Panc1 (cell line): ENCODE measurements around the gene MAGEB3. TPM values are rescaled to one million over a fixed set of nuclear protein-coding genes. Genes with fewer than 3 reads are reported as not detected.

Source experiments
- ATAC-seq: fragments of 200-7000 bp; cut with Tn5 transposase; 2 replicates; pipeline ENCODE4 v1.9.1; 2020; ENCODE audit warnings: mild to moderate bottlenecking, moderate library complexity
- BruUV-seq: library from RNA; stranded (reverse); fragments of 400-500 nt; replicated peaks from 2 replicates; lab custom pipeline; 2021; lab: Mats Ljungman, UMichigan
- CTCF ChIA-PET: fragments of 300-600 bp; sonication (Branson Sonifier 250); formaldehyde crosslinking; loops from one replicate; lab custom pipeline; 2022; ENCODE audit warnings: antibody characterized with exemption; lab: Charles Lee
- POLR2A ChIA-PET: fragments of 300-600 bp; sonication (Branson Sonifier 250); formaldehyde crosslinking; loops from one replicate; lab custom pipeline; 2022; ENCODE audit warnings: antibody characterized with exemption; lab: Charles Lee
- DNase-seq: peaks from one replicate; pipeline ENCODE4 v3.0.0-alpha.2; 2010; ENCODE audit warnings: low read depth, low spot score
- H3K27ac ChIP-seq: 2 replicates; pipeline ENCODE4 v1.5.1; 2011; ENCODE audit warnings: mild to moderate bottlenecking, low read length, inconsistent platforms
- H3K27me3 ChIP-seq: fragments of 200-500 bp; sonication (Bioruptor generic); 2 replicates; pipeline ENCODE4 v1.6.0; 2014; ENCODE audit warnings: low read length, inconsistent platforms; ENCODE audit not compliant: control insufficient read depth, insufficient read depth
- H3K36me3 ChIP-seq: fragments of 200-500 bp; sonication (Bioruptor generic); 2 replicates; pipeline ENCODE4 v1.5.1; 2014; ENCODE audit warnings: inconsistent platforms, mild to moderate bottlenecking, low read length, moderate library complexity; ENCODE audit not compliant: control insufficient read depth, insufficient read depth
- H3K4me1 ChIP-seq: 2 replicates; pipeline ENCODE4 v1.5.1; 2011; ENCODE audit warnings: inconsistent platforms, mild to moderate bottlenecking, low read length, moderate library complexity; ENCODE audit not compliant: control insufficient read depth, insufficient read depth
- H3K4me3 ChIP-seq, 2 experiments: 2 replicates each; pipeline ENCODE4 v1.5.1; 2011 to 2012; ENCODE audit warnings: low read depth in 2 of 2, low read length in 2 of 2, mild to moderate bottlenecking in 2 of 2, inconsistent platforms in 1 of 2, moderate library complexity in 1 of 2
- H3K9me3 ChIP-seq: fragments of 200-500 bp; sonication (Bioruptor generic); 2 replicates; pipeline ENCODE4 v1.5.1; 2014; ENCODE audit warnings: low read depth, mild to moderate bottlenecking, inconsistent platforms, low read length, moderate library complexity; ENCODE audit not compliant: control insufficient read depth, insufficient read depth
- POLR2AphosphoS5 ChIP-seq: IDR thresholded peaks from 2 replicates; pipeline ENCODE4 v1.6.1; 2012; ENCODE audit warnings: mild to moderate bottlenecking, low read depth, low read length, moderate library complexity
- SIN3A ChIP-seq: IDR thresholded peaks from 2 replicates; pipeline ENCODE4 v1.6.1; 2012; ENCODE audit warnings: low read depth, mild to moderate bottlenecking, low read length, moderate library complexity, borderline replicate concordance; ENCODE audit not compliant: insufficient read depth
- TCF7L2 ChIP-seq: IDR thresholded peaks from 2 replicates; pipeline ENCODE4 v1.6.1; 2011; ENCODE audit warnings: mild to moderate bottlenecking, low read depth, low read length, inconsistent platforms
- in situ Hi-C: cut with HindIII; loops from 2 replicates; pipeline ENCODE4 v1.10.0; 2016; ENCODE audit warnings: low sequenced_read_pairs, low pct_unique_long_range_greater_than_20kb
- intact Hi-C: fragments of 100-400 bp; cut with micrococcal nuclease; formaldehyde crosslinking; loops from one replicate; pipeline ENCODE4 v1.10.0; 2022; ENCODE audit not compliant: unreplicated experiment
- total RNA-seq: library from RNA; stranded (reverse); gene quantifications from one replicate; pipeline ENCODE4 v1.2.1, GENCODE V29; 2021; ENCODE audit not compliant: unreplicated experiment
- TF ChIP-seq, protein P1 (sequence below), 2 experiments: IDR thresholded peaks; 2 replicates each; pipeline ENCODE4 v1.6.1; 2011 to 2012; ENCODE audit warnings: low read depth in 2 of 2, control low read depth in 1 of 2, low read length in 1 of 2, mild to moderate bottlenecking in 1 of 2, moderate library complexity in 1 of 2; ENCODE audit not compliant: insufficient read depth in 1 of 2
- TF ChIP-seq, protein P2 (sequence below): fragments of 450-650 bp; IDR thresholded peaks from 2 replicates; pipeline ENCODE4 v1.5.1; 2017; ENCODE audit warnings: mild to moderate bottlenecking

Gene MAGEB3
- total RNA-seq, 1 experiment from 2014 or later: not detected

DNA sequence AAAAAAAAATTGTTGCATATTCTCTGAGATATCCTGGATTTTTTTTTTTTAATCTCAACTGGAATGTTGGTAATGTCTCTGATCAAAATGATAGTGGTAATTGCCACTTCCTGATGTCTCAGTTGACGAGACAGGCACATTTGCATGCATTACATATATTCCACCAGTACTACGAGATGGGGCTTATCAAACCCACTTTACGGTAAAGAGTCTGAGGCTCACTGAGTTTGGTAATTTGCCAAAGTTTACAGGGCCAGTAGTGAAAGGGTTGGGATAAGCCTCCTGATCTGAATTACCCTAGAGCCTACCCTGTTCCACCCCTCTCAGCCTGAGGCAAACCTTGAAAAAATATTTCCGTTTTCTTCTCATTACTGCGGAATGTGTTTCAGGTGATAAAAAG lies 9.8 kb upstream of the MAGEB3 start:
- Histone ChIP-seq H3K4me1 (no peaks in the 10 kb centered on the region), H3K36me3 (no peaks in the 10 kb centered on the region), H3K27me3 (no peaks in the 10 kb centered on the region), H3K27ac (no peak overlapping the region), H3K4me3 (no peak overlapping the region), H3K9me3 (no peaks in the 10 kb centered on the region)
- ATAC-seq (no peak), DNase-seq (no peak)
- no TSS peak for BruUV-seq
- in situ Hi-C loops (no loop called here), intact Hi-C loops (no loop called here)
- ChIA-PET POLR2A (no interaction called here), CTCF (no interaction called here)
- TF ChIP-seq SIN3A: no peak
- TF ChIP-seq, protein P1, sequence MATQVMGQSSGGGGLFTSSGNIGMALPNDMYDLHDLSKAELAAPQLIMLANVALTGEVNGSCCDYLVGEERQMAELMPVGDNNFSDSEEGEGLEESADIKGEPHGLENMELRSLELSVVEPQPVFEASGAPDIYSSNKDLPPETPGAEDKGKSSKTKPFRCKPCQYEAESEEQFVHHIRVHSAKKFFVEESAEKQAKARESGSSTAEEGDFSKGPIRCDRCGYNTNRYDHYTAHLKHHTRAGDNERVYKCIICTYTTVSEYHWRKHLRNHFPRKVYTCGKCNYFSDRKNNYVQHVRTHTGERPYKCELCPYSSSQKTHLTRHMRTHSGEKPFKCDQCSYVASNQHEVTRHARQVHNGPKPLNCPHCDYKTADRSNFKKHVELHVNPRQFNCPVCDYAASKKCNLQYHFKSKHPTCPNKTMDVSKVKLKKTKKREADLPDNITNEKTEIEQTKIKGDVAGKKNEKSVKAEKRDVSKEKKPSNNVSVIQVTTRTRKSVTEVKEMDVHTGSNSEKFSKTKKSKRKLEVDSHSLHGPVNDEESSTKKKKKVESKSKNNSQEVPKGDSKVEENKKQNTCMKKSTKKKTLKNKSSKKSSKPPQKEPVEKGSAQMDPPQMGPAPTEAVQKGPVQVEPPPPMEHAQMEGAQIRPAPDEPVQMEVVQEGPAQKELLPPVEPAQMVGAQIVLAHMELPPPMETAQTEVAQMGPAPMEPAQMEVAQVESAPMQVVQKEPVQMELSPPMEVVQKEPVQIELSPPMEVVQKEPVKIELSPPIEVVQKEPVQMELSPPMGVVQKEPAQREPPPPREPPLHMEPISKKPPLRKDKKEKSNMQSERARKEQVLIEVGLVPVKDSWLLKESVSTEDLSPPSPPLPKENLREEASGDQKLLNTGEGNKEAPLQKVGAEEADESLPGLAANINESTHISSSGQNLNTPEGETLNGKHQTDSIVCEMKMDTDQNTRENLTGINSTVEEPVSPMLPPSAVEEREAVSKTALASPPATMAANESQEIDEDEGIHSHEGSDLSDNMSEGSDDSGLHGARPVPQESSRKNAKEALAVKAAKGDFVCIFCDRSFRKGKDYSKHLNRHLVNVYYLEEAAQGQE (IDR thresholded peaks at IDR 0.05; ENCODE audit: insufficient read depth in 1 of 2, low read depth in 2 of 2, low read length in 1 of 2): no peak
- TF ChIP-seq POLR2AphosphoS5: no peak
- no peak for TF ChIP-seq TCF7L2
- TF ChIP-seq, protein P2, sequence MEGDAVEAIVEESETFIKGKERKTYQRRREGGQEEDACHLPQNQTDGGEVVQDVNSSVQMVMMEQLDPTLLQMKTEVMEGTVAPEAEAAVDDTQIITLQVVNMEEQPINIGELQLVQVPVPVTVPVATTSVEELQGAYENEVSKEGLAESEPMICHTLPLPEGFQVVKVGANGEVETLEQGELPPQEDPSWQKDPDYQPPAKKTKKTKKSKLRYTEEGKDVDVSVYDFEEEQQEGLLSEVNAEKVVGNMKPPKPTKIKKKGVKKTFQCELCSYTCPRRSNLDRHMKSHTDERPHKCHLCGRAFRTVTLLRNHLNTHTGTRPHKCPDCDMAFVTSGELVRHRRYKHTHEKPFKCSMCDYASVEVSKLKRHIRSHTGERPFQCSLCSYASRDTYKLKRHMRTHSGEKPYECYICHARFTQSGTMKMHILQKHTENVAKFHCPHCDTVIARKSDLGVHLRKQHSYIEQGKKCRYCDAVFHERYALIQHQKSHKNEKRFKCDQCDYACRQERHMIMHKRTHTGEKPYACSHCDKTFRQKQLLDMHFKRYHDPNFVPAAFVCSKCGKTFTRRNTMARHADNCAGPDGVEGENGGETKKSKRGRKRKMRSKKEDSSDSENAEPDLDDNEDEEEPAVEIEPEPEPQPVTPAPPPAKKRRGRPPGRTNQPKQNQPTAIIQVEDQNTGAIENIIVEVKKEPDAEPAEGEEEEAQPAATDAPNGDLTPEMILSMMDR: no peak

DNA sequence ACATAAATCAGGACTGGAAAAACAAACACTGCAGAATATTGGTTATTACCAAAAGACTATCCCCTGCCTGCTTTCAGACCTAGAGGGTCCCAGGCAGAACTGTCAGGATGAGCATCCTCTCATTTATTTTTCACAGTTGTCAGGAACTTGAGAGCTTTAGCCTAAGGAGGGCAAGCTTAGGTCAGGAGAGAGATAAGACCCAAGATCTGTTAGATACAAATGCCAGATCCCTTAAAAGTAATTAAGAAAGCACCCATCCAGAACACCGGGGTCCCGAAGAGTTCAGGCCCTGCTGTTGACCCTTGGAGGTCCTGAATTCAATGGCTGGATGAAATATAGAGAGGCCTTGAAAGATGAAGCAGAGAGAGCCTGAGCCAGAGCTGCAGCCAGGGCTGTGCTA lies 5.9 kb upstream of the MAGEB3 start:
- in situ Hi-C loops: no loop called here
- H3K4me3 ChIP-seq: no peak overlapping the region
- ChIA-PET POLR2A (no interaction called here), CTCF (no interaction called here)
- H3K9me3 ChIP-seq: no peaks in the 10 kb centered on the region
- H3K27ac ChIP-seq: no peak overlapping the region
- DNase-seq (no peak), ATAC-seq (no peak)
- TF ChIP-seq POLR2AphosphoS5: no peak
- TF ChIP-seq, protein P1 (IDR thresholded peaks at IDR 0.05; ENCODE audit: insufficient read depth in 1 of 2, low read depth in 2 of 2, low read length in 1 of 2): no peak
- no peak for TF ChIP-seq TCF7L2
- no peak for TF ChIP-seq SIN3A
- TF ChIP-seq, protein P2: no peak
- no peaks in the 10 kb centered on the region for H3K36me3 ChIP-seq
- H3K27me3 ChIP-seq: no peaks in the 10 kb centered on the region
- BruUV-seq: no TSS peak
- intact Hi-C loops: no loop called here
- H3K4me1 ChIP-seq: no peaks in the 10 kb centered on the region
